Hepatocyte (in vitro differentiated cells): ENCODE results near the gene TOP1. TPM values are rescaled to one million over a fixed set of nuclear protein-coding genes. Genes with fewer than 3 reads are reported as not detected.

ENCODE experiments used
- DNase-seq: peaks from one replicate; pipeline ENCODE4 v3.0.0-alpha.2; 2016; ENCODE audit warnings: low spot score
- H2AFZ ChIP-seq: fragments of 200-600 bp; sonication (generic); 2 replicates; pipeline ENCODE4 v1.6.0; 2016; ENCODE audit warnings: antibody characterized with exemption, mild to moderate bottlenecking
- H3K27ac ChIP-seq: fragments of 200-600 bp; sonication (generic); 2 replicates; pipeline ENCODE4 v1.5.1; 2016; ENCODE audit warnings: mild to moderate bottlenecking
- H3K27me3 ChIP-seq: fragments of 200-600 bp; sonication (generic); 2 replicates; pipeline ENCODE4 v1.6.1; 2016
- H3K36me3 ChIP-seq: fragments of 200-600 bp; sonication (generic); replicated peaks from 2 replicates; pipeline ENCODE4 v1.5.1; 2016; ENCODE audit warnings: low read depth; ENCODE audit not compliant: insufficient read depth
- H3K4me1 ChIP-seq: fragments of 200-600 bp; sonication (generic); 2 replicates; pipeline ENCODE4 v1.5.1; 2016; ENCODE audit warnings: mild to moderate bottlenecking, moderate library complexity; ENCODE audit not compliant: insufficient read depth
- H3K4me2 ChIP-seq: fragments of 200-600 bp; sonication (generic); 2 replicates; pipeline ENCODE4 v1.6.0; 2016
- H3K4me3 ChIP-seq: fragments of 200-600 bp; sonication (generic); 2 replicates; pipeline ENCODE4 v1.5.1; 2016; ENCODE audit warnings: mild to moderate bottlenecking
- H3K79me2 ChIP-seq: fragments of 200-600 bp; sonication (generic); 2 replicates; pipeline ENCODE4 v1.6.0; 2017; ENCODE audit warnings: mild to moderate bottlenecking
- H3K9me2 ChIP-seq: fragments of 200-600 bp; sonication (generic); replicated peaks from 2 replicates; pipeline ENCODE4 v1.6.0; 2017; ENCODE audit warnings: mild to moderate bottlenecking; ENCODE audit not compliant: insufficient read depth
- H3K9me3 ChIP-seq: fragments of 200-600 bp; sonication (generic); 2 replicates; pipeline ENCODE4 v1.5.1; 2016; ENCODE audit warnings: low read depth, mild to moderate bottlenecking
- H4K20me1 ChIP-seq: fragments of 200-600 bp; sonication (generic); 2 replicates; pipeline ENCODE4 v1.6.0; 2016; ENCODE audit warnings: mild to moderate bottlenecking; ENCODE audit not compliant: insufficient read depth, poor library complexity, severe bottlenecking
- CTCF ChIP-seq: fragments of 200-600 bp; sonication (generic); IDR thresholded peaks from 2 replicates; pipeline ENCODE4 v1.5.1; 2016; ENCODE audit warnings: antibody characterized with exemption, mild to moderate bottlenecking; ENCODE audit not compliant: poor library complexity
- EZH2 ChIP-seq: fragments of 200-600 bp; sonication (generic); IDR thresholded peaks from 2 replicates; pipeline ENCODE4 v1.6.1; 2016; ENCODE audit warnings: antibody characterized with exemption, mild to moderate bottlenecking, borderline replicate concordance
- EZH2phosphoT487 ChIP-seq: fragments of 200-600 bp; sonication (generic); IDR thresholded peaks from one replicate; pipeline ENCODE4 v1.6.1; 2018; ENCODE audit warnings: antibody characterized with exemption, mild to moderate bottlenecking, low read depth, moderate library complexity; ENCODE audit not compliant: unreplicated experiment, severe bottlenecking
- WGBS: methylation state at CpG from one replicate; pipeline ENCODE4 v1.1.6; 2016; ENCODE audit warnings: low lambda C conversion rate; ENCODE audit errors: missing lambda C conversion rate; 5-methylcytosine and 5-hydroxymethylcytosine counted together
- polyA plus RNA-seq: library from polyadenylated mRNA; unstranded; fragments of >200 nt; fragmentation: Nextera tagmentation; extraction: Ambion mirVana; gene quantifications from 2 replicates; pipeline ENCODE4 v1.2.1, GENCODE V29; 2016
- total RNA-seq: library from RNA; depleted of rRNA; stranded (reverse); fragments of >200 nt; gene quantifications from 2 replicates; pipeline ENCODE4 v1.2.3, GENCODE V29; 2014

The TOP1 gene
- total and polyA plus RNA-seq, 2 experiments from 2014 or later: 28.3 to 38.2 TPM

GRCh38 chr20:41168281-41169161, 139.9 kb downstream of the TOP1 start:
- no peaks in the 10 kb centered on the region for H3K79me2 ChIP-seq
- no peaks in the 10 kb centered on the region for H3K36me3 ChIP-seq
- WGBS: 98% methylated on average over 10 of the region's 10 CpGs
- DNase-seq: no peak
- H2AFZ ChIP-seq: no peak overlapping the region
- H4K20me1 ChIP-seq: no peaks in the 10 kb centered on the region
- no peak overlapping the region for H3K4me3 ChIP-seq
- H3K4me2 ChIP-seq: no peak overlapping the region
- H3K27me3 ChIP-seq: no peaks in the 10 kb centered on the region
- H3K4me1 ChIP-seq: no peaks in the 10 kb centered on the region
- H3K27ac ChIP-seq: no peak overlapping the region
- H3K9me3 ChIP-seq: no peaks in the 10 kb centered on the region
- TF ChIP-seq CTCF (no peak), EZH2 (no peak), EZH2phosphoT487 (no peak)
- no peaks in the 10 kb centered on the region for H3K9me2 ChIP-seq

GRCh38 chr20:41169162-41169690, 140.6 kb downstream of the TOP1 start:
- no peaks in the 10 kb centered on the region for H3K27me3 ChIP-seq
- no peak overlapping the region for H3K27ac ChIP-seq
- no peak overlapping the region for H3K4me3 ChIP-seq
- H3K9me2 ChIP-seq: no peaks in the 10 kb centered on the region
- 92% methylated on average over 9 of the region's 9 CpGs for WGBS
- H3K4me1 ChIP-seq: no peaks in the 10 kb centered on the region
- H4K20me1 ChIP-seq: no peaks in the 10 kb centered on the region
- H3K36me3 ChIP-seq: no peaks in the 10 kb centered on the region
- H3K4me2 ChIP-seq: no peak overlapping the region
- no peak for DNase-seq
- no peaks in the 10 kb centered on the region for H3K79me2 ChIP-seq
- no peak overlapping the region for H2AFZ ChIP-seq
- TF ChIP-seq CTCF (no peak), EZH2 (no peak), EZH2phosphoT487 (no peak)
- H3K9me3 ChIP-seq: no peaks in the 10 kb centered on the region

DNA sequence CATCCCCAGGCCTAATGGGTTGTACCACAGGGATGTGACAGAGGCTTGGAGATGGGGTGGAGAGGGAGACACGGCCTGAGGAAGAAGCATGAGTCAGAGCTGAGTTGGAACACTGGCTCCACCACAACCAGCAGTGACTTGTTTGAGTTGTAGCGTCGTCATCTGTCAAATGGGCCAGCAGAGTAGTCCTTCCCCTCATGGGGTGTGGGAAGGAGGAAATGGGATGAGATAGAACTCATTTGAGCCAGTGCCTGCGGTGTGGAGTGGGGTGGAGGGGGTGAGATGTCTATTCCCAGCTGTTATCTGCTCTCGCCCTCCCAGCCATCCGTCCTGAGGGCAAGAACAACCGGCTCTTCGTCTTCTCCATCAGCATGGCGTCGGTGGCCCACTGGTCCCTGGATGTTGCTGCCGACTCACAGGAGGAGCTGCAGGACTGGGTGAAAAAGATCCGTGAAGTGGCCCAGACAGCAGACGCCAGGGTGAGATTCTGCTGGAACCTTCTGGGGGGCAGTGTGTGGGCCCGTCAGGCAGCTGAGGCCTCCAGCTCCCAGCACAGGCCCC, 141.2 kb downstream of the TOP1 start:
- DNase-seq: no peak
- no peaks in the 10 kb centered on the region for H4K20me1 ChIP-seq
- H3K36me3 ChIP-seq: no peaks in the 10 kb centered on the region
- H3K9me3 ChIP-seq: no peaks in the 10 kb centered on the region
- H3K4me1 ChIP-seq: no peaks in the 10 kb centered on the region
- H3K9me2 ChIP-seq: no peaks in the 10 kb centered on the region
- no peak overlapping the region for H3K27ac ChIP-seq
- 93% methylated on average over 14 of the region's 14 CpGs for WGBS
- TF ChIP-seq EZH2 (no peak), EZH2phosphoT487 (no peak), CTCF (no peak)
- H3K79me2 ChIP-seq: no peaks in the 10 kb centered on the region
- H3K4me2 ChIP-seq: no peak overlapping the region
- H3K27me3 ChIP-seq: no peaks in the 10 kb centered on the region
- no peak overlapping the region for H3K4me3 ChIP-seq
- H2AFZ ChIP-seq: no peak overlapping the region
